ENCODE measurements around the gene IBTK. TPM values are rescaled to one million over a fixed set of nuclear protein-coding genes. Genes with fewer than 3 reads are reported as not detected.
A peak's percentile ranks its signal among the peaks of the same experiment; 100 is the strongest.
"Not testable (repeated sequence)": the region's sequence is repeated elsewhere in the genome, so short reads cannot be mapped to it uniquely, and the experiment has no call there.

The IBTK gene
- total RNA-seq = 34.8 and 36.7 TPM in 2 replicates
- long read RNA-seq, partial matches to known transcripts = 278 of 297 reads
- long read RNA-seq, other reads (novel, unspliced or antisense) = 19 of 297 reads

- H3K27ac Mint-ChIP-seq = peak within 1 kb of the TSS; percentile 100
- peak; percentile 84 for DNase-seq (ENCODE audit: low spot score, unreplicated experiment)
- peak within 1 kb of the TSS; percentile 95 for H3K4me3 Mint-ChIP-seq (ENCODE audit: low read depth)
- H3K4me1 Mint-ChIP-seq (ENCODE audit: low read depth) = peaks cover 26% of the 10 kb centered on the region
- no peaks in the 10 kb centered on the region for H3K9me3 Mint-ChIP-seq (ENCODE audit: low read depth)
- no peak for TF ChIP-seq CTCF (IDR thresholded peaks at IDR 0.05; ENCODE audit: unreplicated experiment)
- no peaks in the 10 kb centered on the region for H3K27me3 Mint-ChIP-seq
- H3K36me3 Mint-ChIP-seq (ENCODE audit: insufficient read depth) = peaks cover 3% of the 10 kb centered on the region
Measured at GRCh38 chr6:82247505-82248272, at the start of gene IBTK. Gene IBTK, minus strand, starts transcription at chr6:82247744. Its CDS starts 7,258 bp downstream, at chr6:82240486.

DNA sequence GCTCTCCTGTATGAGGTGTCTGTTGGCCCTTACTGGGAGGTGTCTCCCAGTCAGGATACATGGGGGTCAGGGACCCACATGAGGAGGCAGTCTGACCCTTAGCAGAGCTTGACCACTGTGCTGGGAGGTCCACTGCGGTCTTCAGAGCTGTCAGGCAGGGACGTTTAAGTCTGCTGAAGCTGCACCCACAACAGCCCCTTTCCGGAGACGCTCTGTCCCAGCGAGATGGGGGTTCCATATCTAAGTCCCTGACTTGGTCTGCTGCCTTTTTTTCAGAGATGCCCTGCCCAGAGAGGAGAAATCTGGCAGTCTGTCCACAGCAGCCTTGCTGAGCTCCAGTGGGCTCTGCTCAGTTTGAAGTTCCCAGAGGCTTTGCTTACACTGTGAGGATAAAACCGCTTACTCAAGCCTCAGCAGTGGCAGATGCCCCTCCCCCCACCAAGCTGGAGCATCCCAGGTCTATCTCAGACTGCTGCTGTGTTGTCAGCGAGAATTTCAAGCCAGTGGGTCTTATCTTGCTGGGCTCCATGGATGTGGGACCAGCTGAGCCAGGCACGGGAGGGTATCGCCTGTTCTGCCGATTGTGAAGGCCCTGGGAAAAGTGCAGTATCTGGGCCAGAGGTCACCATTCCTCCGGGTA lies 36.3 kb upstream of the IBTK start:
- H3K9me3 Mint-ChIP-seq (ENCODE audit: low read depth) = peaks cover 8% of the 10 kb centered on the region
- H3K36me3 Mint-ChIP-seq (ENCODE audit: insufficient read depth) = peaks cover 2% of the 10 kb centered on the region
- H3K4me1 Mint-ChIP-seq (ENCODE audit: low read depth) = peaks cover 5% of the 10 kb centered on the region
- no peak for DNase-seq (ENCODE audit: low spot score, unreplicated experiment)
- no peak overlapping the region for H3K27ac Mint-ChIP-seq
- TF ChIP-seq CTCF (IDR thresholded peaks at IDR 0.05; ENCODE audit: unreplicated experiment) = no peak
- H3K4me3 Mint-ChIP-seq (ENCODE audit: low read depth) = no peak overlapping the region
- no peaks in the 10 kb centered on the region for H3K27me3 Mint-ChIP-seq

- H3K27ac Mint-ChIP-seq; DNase-seq (ENCODE audit: low spot score, unreplicated experiment); H3K27me3 Mint-ChIP-seq; H3K4me3 Mint-ChIP-seq (ENCODE audit: low read depth); H3K9me3 Mint-ChIP-seq (ENCODE audit: low read depth); H3K4me1 Mint-ChIP-seq (ENCODE audit: low read depth); H3K36me3 Mint-ChIP-seq (ENCODE audit: insufficient read depth): not testable (repeated sequence)
Measured at GRCh38 chr6:82281550-82281949, 34.0 kb upstream of the IBTK start.

GRCh38 chr6:82277686-82278085 lies 30.1 kb upstream of the IBTK start:
- DNase-seq (ENCODE audit: low spot score, unreplicated experiment) = no peak
- peaks cover 5% of the 10 kb centered on the region for H3K4me1 Mint-ChIP-seq (ENCODE audit: low read depth)
- H3K36me3 Mint-ChIP-seq (ENCODE audit: insufficient read depth) = peaks cover 2% of the 10 kb centered on the region
- peaks cover under 1% of the 10 kb centered on the region for H3K27me3 Mint-ChIP-seq
- H3K4me3 Mint-ChIP-seq (ENCODE audit: low read depth) = no peak overlapping the region
- no peak for TF ChIP-seq CTCF (IDR thresholded peaks at IDR 0.05; ENCODE audit: unreplicated experiment)
- peaks cover 8% of the 10 kb centered on the region for H3K9me3 Mint-ChIP-seq (ENCODE audit: low read depth)
- no peak overlapping the region for H3K27ac Mint-ChIP-seq

GRCh38 chr6:82275686-82276085 lies 28.1 kb upstream of the IBTK start:
- Mint-ChIP-seq H3K36me3 (ENCODE audit: insufficient read depth) (peaks cover 2% of the 10 kb centered on the region), H3K27ac (peak overlapping the region; percentile 69), H3K9me3 (ENCODE audit: low read depth) (peaks cover 5% of the 10 kb centered on the region), H3K4me3 (ENCODE audit: low read depth) (no peak overlapping the region), H3K4me1 (ENCODE audit: low read depth) (no peaks in the 10 kb centered on the region), H3K27me3 (peaks cover 3% of the 10 kb centered on the region)
- DNase-seq (ENCODE audit: low spot score, unreplicated experiment) = no peak
- TF ChIP-seq CTCF (IDR thresholded peaks at IDR 0.05; ENCODE audit: unreplicated experiment) = no peak

Data from progenitor cell of endocrine pancreas (in vitro differentiated cells).